Measurements from ENCODE around the gene SH3PXD2B. TPM values are rescaled to one million over a fixed set of nuclear protein-coding genes. Genes with fewer than 3 reads are reported as not detected.

The SH3PXD2B gene
- total RNA-seq, 1 donor from 2014 or later: 12.0 TPM

DNA sequence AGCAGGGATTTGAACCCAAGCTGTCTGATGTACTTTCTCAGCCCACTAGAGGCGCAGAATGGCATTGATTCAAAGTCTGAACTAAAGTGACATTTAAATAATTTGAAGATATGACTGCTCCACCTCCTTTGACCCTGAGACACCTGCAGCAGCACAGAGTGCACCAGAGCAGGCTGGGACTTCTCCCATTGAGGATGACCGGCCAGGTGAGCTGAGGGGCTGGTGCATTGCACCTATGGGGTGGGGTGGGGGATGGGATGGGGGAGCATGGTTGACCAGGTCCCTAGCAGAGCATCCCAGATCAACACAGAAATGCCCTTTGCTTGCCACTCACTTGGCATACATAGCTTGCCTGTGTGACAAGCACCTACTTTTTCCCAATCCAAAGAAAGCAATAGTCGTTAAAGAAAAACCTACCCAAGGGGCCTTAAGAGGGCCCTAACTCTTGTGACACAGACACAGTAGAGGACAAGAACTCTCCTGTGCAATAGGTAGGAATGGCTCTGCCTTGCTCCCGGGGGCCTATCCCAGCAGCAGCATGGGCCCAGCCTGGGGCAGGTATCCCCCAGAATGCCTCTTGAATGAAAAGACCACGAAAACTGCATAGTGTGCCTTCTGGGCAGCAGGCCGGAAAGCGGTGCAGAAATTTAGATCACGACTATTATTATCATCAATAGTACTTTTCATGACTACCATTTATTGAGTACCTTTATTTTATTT lies 6.5 kb downstream of the SH3PXD2B start:
- H3K9me3 ChIP-seq (ENCODE audit: control insufficient read depth in 3 of 3, low read length in 3 of 3): no peaks in the 10 kb centered on the region
- no peak overlapping the region for H3K9ac ChIP-seq (ENCODE audit: low read depth in 1 of 3, low read length in 3 of 3)
- no peak overlapping the region for H3K27ac ChIP-seq (ENCODE audit: low read depth, low read length)
- no peak overlapping the region for H3K4me3 ChIP-seq (ENCODE audit: low read length in 3 of 3)
- H3K36me3 ChIP-seq (ENCODE audit: control insufficient read depth in 3 of 3, insufficient read depth in 3 of 3, low read length in 3 of 3): no peaks in the 10 kb centered on the region
- H3K27me3 ChIP-seq (ENCODE audit: control insufficient read depth in 3 of 3, insufficient read depth in 3 of 3, low read length in 3 of 3): no peaks in the 10 kb centered on the region
- H3K4me1 ChIP-seq (ENCODE audit: control insufficient read depth in 3 of 3, insufficient read depth in 3 of 3, low read length in 3 of 3): peaks cover 40 to 48% (median 45%) of the 10 kb centered on the region in 3 donors

DNA sequence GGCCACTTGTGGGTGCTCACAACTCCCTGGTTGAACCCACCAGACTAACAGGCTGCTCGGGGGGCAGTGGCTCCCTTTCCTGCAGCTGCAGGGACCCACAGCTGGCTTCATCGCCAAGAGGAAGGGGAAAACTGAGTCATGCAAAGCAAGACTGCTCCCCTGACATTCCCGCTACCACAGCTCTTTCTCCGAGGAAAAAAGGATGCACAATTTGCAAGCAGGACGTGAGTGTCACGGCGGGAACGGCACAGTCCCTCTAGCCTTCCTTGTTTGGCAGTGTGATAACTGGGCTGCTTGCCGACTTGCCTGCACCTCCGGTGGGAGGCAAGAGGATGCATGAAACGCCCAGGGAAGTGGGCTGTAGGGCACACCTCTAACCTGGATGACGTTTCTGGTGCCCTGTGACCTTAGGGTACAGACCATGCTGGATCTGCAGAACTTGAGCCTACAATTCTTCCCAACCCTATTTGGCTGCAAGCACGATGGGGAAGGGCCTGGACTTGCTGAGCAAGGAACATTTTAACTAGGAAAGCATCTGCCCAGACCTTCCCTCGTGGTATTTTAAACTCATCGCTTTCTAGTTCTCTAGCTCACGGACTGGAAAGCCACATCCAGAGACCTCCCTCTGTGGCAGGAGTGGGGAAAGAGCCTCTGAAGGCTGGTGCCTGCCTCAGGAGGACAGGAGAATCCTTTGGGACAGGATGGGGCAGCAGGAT lies 7.8 kb downstream of the SH3PXD2B start:
- Histone ChIP-seq H3K4me3 (ENCODE audit: low read length in 3 of 3) (peak overlapping the region; percentile 28 to 41 (median 29)), H3K27me3 (ENCODE audit: control insufficient read depth in 3 of 3, insufficient read depth in 3 of 3, low read length in 3 of 3) (no peaks in the 10 kb centered on the region), H3K36me3 (ENCODE audit: control insufficient read depth in 3 of 3, insufficient read depth in 3 of 3, low read length in 3 of 3) (no peaks in the 10 kb centered on the region), H3K9me3 (ENCODE audit: control insufficient read depth in 3 of 3, low read length in 3 of 3) (no peaks in the 10 kb centered on the region), H3K4me1 (ENCODE audit: control insufficient read depth in 3 of 3, insufficient read depth in 3 of 3, low read length in 3 of 3) (peaks cover 35 to 41% (median 39%) of the 10 kb centered on the region in 3 donors), H3K27ac (ENCODE audit: low read depth, low read length) (no peak overlapping the region), H3K9ac (ENCODE audit: low read depth in 1 of 3, low read length in 3 of 3) (peak overlapping the region in 2 of 3 donors; percentile 8 to 13)

DNA sequence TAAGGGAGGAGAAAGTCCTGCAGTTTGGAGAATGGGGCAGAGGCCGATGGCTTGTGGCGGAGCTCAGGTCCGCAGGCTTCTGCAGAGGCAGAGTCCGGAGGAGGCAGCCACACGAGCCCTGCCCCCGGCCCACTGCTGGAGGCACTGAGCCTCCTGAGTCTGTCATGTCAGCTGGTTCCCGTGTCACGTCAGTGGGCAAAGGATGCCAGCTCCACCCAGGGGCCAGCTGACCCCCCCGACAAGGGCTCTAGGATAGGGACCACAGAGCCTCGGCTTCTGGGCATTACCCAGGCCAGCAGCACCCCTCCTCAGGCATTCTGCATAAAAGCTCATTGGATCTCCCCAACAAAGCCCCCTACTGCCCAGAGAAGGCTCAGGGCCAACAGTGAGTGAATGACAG lies 8.5 kb downstream of the SH3PXD2B start:
- Histone ChIP-seq H3K4me1 (ENCODE audit: control insufficient read depth in 3 of 3, insufficient read depth in 3 of 3, low read length in 3 of 3) (peaks cover 35 to 39% (median 38%) of the 10 kb centered on the region in 3 donors), H3K27me3 (ENCODE audit: control insufficient read depth in 3 of 3, insufficient read depth in 3 of 3, low read length in 3 of 3) (no peaks in the 10 kb centered on the region), H3K4me3 (ENCODE audit: low read length in 3 of 3) (no peak overlapping the region), H3K9me3 (ENCODE audit: control insufficient read depth in 3 of 3, low read length in 3 of 3) (no peaks in the 10 kb centered on the region), H3K9ac (ENCODE audit: low read depth in 1 of 3, low read length in 3 of 3) (no peak overlapping the region), H3K36me3 (ENCODE audit: control insufficient read depth in 3 of 3, insufficient read depth in 3 of 3, low read length in 3 of 3) (no peaks in the 10 kb centered on the region), H3K27ac (ENCODE audit: low read depth, low read length) (no peak overlapping the region)

DNA sequence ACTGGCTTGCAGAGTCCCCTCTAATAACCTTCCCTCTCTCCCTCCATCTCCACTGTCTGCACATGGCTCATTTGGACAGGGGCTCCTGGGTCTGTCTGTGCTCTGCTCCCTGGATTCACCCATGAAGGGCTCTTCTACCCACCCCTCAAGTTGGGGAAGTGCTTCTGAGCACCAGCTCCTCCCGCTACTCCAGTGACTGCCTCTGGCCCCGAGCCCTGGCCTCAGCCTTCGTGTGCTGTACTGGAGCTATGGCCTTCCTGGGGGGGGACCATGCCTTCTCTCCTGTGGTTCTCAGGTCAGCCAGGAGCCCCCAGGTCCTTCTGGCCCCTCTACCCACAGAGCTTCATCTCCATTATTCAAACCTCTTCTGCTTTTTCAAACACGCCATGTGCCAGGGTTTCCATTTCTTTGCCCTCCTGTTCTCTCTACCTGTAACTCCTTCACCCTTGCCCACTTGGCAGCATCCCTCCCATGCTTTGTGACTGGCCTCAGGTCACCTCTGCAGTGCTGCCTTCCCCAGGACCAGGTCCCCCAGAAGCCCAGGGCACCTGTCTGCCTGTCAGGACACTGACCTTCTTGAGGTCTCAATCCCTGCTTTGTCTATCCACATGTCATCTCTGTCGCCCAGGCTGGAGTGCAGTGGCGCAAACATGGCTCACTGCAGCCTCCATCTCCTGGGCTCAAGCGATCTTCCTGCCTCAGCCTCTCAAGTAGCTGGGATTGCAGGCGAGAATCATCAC lies 9.5 kb downstream of the SH3PXD2B start:
- H3K27me3 ChIP-seq (ENCODE audit: control insufficient read depth in 3 of 3, insufficient read depth in 3 of 3, low read length in 3 of 3): no peaks in the 10 kb centered on the region
- no peaks in the 10 kb centered on the region for H3K9me3 ChIP-seq (ENCODE audit: control insufficient read depth in 3 of 3, low read length in 3 of 3)
- peak overlapping the region; percentile 13 for H3K27ac ChIP-seq (ENCODE audit: low read depth, low read length)
- peaks cover 35 to 39% (median 38%) of the 10 kb centered on the region in 3 donors for H3K4me1 ChIP-seq (ENCODE audit: control insufficient read depth in 3 of 3, insufficient read depth in 3 of 3, low read length in 3 of 3)
- no peak overlapping the region for H3K4me3 ChIP-seq (ENCODE audit: low read length in 3 of 3)
- no peak overlapping the region for H3K9ac ChIP-seq (ENCODE audit: low read depth in 1 of 3, low read length in 3 of 3)
- no peaks in the 10 kb centered on the region for H3K36me3 ChIP-seq (ENCODE audit: control insufficient read depth in 3 of 3, insufficient read depth in 3 of 3, low read length in 3 of 3)

DNA sequence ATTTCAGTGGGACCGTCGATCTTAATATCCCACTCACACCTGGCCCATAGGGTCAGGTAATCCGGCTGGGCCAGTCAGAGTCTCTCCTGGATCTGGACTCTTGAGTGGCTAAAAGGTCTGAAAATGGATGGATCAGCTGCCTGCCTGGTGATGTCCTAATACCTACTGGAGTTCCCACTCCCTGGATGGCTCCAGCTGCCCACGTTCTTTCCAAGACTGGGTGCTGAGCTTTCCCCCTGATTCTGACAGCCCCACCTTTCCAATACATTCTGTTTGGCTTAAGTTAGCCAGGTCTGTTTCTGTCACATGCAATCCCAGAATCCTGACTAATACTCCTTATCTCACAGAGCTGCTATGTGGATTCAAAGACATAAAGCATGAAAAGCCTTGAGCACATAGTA lies 10.2 kb downstream of the SH3PXD2B start:
- no peak overlapping the region for H3K9ac ChIP-seq (ENCODE audit: low read depth in 1 of 3, low read length in 3 of 3)
- H3K9me3 ChIP-seq (ENCODE audit: control insufficient read depth in 3 of 3, low read length in 3 of 3): no peaks in the 10 kb centered on the region
- H3K4me1 ChIP-seq (ENCODE audit: control insufficient read depth in 3 of 3, insufficient read depth in 3 of 3, low read length in 3 of 3): peaks cover 35 to 39% (median 38%) of the 10 kb centered on the region in 3 donors
- no peaks in the 10 kb centered on the region for H3K27me3 ChIP-seq (ENCODE audit: control insufficient read depth in 3 of 3, insufficient read depth in 3 of 3, low read length in 3 of 3)
- H3K36me3 ChIP-seq (ENCODE audit: control insufficient read depth in 3 of 3, insufficient read depth in 3 of 3, low read length in 3 of 3): no peaks in the 10 kb centered on the region
- peak overlapping the region; percentile 37 for H3K27ac ChIP-seq (ENCODE audit: low read depth, low read length)
- H3K4me3 ChIP-seq (ENCODE audit: low read length in 3 of 3): no peak overlapping the region

DNA sequence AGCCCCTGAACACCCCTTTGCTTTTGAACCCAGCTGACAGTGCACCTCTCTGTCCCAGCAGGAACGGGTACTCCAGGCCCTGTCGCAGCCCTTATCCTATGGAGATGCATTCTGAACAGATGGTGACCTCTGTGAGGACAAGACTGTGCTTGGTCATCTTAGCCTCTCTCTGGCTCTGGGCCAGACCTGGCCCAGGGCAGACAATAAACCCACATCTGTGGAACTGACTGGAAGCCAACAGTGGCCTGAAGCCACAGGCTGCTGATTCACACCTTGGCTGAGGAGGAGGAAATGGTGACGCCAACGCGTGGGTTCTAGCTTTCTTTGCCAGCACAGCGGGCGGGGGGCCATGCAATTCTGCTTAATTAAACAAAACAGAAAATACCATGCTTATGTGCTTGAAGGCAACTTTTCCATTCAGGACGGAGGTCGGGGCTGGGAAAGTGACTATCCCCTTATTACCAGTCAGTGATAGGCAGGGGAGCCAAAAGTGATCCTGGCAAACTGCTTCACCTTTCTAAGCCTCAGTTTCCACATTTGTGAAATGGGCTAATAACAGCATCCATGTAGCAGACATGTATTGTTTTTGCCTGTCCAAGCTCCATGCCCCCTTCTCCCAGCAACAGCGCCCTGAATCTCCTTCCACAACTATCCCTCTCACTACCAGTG lies 10.8 kb downstream of the SH3PXD2B start:
- no peaks in the 10 kb centered on the region for H3K36me3 ChIP-seq (ENCODE audit: control insufficient read depth in 3 of 3, insufficient read depth in 3 of 3, low read length in 3 of 3)
- H3K4me1 ChIP-seq (ENCODE audit: control insufficient read depth in 3 of 3, insufficient read depth in 3 of 3, low read length in 3 of 3): peaks cover 35 to 39% (median 35%) of the 10 kb centered on the region in 3 donors
- H3K27me3 ChIP-seq (ENCODE audit: control insufficient read depth in 3 of 3, insufficient read depth in 3 of 3, low read length in 3 of 3): no peaks in the 10 kb centered on the region
- no peaks in the 10 kb centered on the region for H3K9me3 ChIP-seq (ENCODE audit: control insufficient read depth in 3 of 3, low read length in 3 of 3)
- H3K27ac ChIP-seq (ENCODE audit: low read depth, low read length): peak overlapping the region; percentile 57
- H3K4me3 ChIP-seq (ENCODE audit: low read length in 3 of 3): peak overlapping the region in 1 of 3 donors; percentile 31
- no peak overlapping the region for H3K9ac ChIP-seq (ENCODE audit: low read depth in 1 of 3, low read length in 3 of 3)

DNA sequence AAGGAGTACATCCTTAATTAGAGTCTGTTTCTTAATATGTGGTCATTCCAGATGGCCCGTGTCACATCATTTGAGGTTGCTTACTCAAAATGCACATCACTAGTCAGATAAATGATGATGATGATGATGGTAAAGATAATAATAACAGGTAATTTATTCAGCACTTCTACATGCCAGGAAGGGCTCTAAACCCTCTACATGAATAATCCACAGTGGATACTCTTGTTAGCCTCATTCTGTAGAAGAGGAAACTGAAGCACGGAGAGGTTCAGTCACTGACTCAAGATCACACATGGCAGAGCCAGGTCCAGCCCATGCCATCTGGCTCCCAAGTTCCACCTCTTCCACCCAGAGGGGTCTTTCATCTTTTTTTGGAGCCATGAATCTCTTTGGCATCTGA lies 11.7 kb downstream of the SH3PXD2B start:
- peaks cover 42 to 45% (median 44%) of the 10 kb centered on the region in 3 donors for H3K4me1 ChIP-seq (ENCODE audit: control insufficient read depth in 3 of 3, insufficient read depth in 3 of 3, low read length in 3 of 3)
- no peaks in the 10 kb centered on the region for H3K36me3 ChIP-seq (ENCODE audit: control insufficient read depth in 3 of 3, insufficient read depth in 3 of 3, low read length in 3 of 3)
- H3K27ac ChIP-seq (ENCODE audit: low read depth, low read length): peak overlapping the region; percentile 57
- H3K4me3 ChIP-seq (ENCODE audit: low read length in 3 of 3): no peak overlapping the region
- no peaks in the 10 kb centered on the region for H3K9me3 ChIP-seq (ENCODE audit: control insufficient read depth in 3 of 3, low read length in 3 of 3)
- H3K27me3 ChIP-seq (ENCODE audit: control insufficient read depth in 3 of 3, insufficient read depth in 3 of 3, low read length in 3 of 3): no peaks in the 10 kb centered on the region
- H3K9ac ChIP-seq (ENCODE audit: low read depth in 1 of 3, low read length in 3 of 3): no peak overlapping the region

DNA sequence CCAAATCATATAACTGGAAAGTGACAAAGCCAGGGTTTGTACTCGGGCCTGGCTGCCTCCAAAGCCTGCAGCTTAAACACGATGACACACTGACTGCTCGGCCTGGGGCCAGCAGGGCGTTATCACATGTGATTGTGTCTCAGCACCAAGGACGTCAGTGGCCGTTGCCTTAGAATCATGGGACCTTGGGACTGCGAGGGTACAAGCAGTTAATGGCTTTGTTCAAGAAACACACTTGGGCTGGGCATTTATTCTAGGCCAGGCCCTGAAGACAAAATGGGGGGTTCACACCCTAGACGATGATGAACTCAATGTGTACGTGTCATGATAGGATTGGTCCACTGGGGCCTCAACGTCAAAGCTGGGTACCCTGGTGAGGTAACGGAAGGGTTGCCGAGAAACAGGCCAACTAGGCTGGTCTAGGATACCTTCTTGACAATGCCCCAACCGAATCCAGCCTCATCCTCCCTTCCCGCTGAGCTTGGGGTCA lies 13.0 kb downstream of the SH3PXD2B start:
- Histone ChIP-seq H3K9me3 (ENCODE audit: control insufficient read depth in 3 of 3, low read length in 3 of 3) (no peaks in the 10 kb centered on the region), H3K27me3 (ENCODE audit: control insufficient read depth in 3 of 3, insufficient read depth in 3 of 3, low read length in 3 of 3) (no peaks in the 10 kb centered on the region), H3K27ac (ENCODE audit: low read depth, low read length) (peak overlapping the region; percentile 25), H3K4me3 (ENCODE audit: low read length in 3 of 3) (no peak overlapping the region), H3K4me1 (ENCODE audit: control insufficient read depth in 3 of 3, insufficient read depth in 3 of 3, low read length in 3 of 3) (peaks cover 36 to 48% (median 45%) of the 10 kb centered on the region in 3 donors), H3K36me3 (ENCODE audit: control insufficient read depth in 3 of 3, insufficient read depth in 3 of 3, low read length in 3 of 3) (no peaks in the 10 kb centered on the region), H3K9ac (ENCODE audit: low read depth in 1 of 3, low read length in 3 of 3) (no peak overlapping the region)

DNA sequence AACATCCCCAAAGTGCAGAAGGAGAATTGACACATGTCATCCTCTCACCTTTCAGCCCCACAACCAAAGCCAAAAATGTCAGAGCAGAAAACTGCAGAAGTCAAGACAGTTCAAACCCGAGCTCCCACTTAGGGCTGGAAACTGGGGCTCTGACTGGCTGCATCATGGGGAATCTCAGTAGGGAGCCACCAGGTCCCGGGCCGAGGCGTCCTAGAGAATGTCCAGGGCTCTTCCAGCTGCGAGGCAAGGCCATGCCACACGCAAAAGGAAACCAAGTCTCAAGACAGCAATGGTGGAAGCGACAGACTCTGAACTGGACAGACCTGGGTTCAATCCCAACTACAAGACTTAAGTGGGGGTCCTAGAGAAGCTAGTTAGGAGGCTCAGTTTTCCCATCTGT lies 13.8 kb downstream of the SH3PXD2B start:
- no peak overlapping the region for H3K4me3 ChIP-seq (ENCODE audit: low read length in 3 of 3)
- H3K27ac ChIP-seq (ENCODE audit: low read depth, low read length): peak overlapping the region; percentile 25
- no peaks in the 10 kb centered on the region for H3K9me3 ChIP-seq (ENCODE audit: control insufficient read depth in 3 of 3, low read length in 3 of 3)
- no peaks in the 10 kb centered on the region for H3K36me3 ChIP-seq (ENCODE audit: control insufficient read depth in 3 of 3, insufficient read depth in 3 of 3, low read length in 3 of 3)
- H3K9ac ChIP-seq (ENCODE audit: low read depth in 1 of 3, low read length in 3 of 3): no peak overlapping the region
- H3K27me3 ChIP-seq (ENCODE audit: control insufficient read depth in 3 of 3, insufficient read depth in 3 of 3, low read length in 3 of 3): no peaks in the 10 kb centered on the region
- H3K4me1 ChIP-seq (ENCODE audit: control insufficient read depth in 3 of 3, insufficient read depth in 3 of 3, low read length in 3 of 3): peaks cover 30 to 42% (median 37%) of the 10 kb centered on the region in 3 donors
